ENCODE measurements around the gene PLK2. TPM values are rescaled to one million over a fixed set of nuclear protein-coding genes. Genes with fewer than 3 reads are reported as not detected.

PLK2 gene
- total and polyA plus RNA-seq, 2 of the 8 experiments (the other 6 are each of a cell fraction or from before 2014, with no cell fraction given): 5.8 to 20.6 TPM

GRCh38 chr5:58481066-58481676, 21.3 kb upstream of the PLK2 start:
- CTCF ChIA-PET (ENCODE audit: partially characterized antibody): no interaction called here
- TF ChIP-seq USF2 (IDR thresholded peaks at IDR 0.05; ENCODE audit: low read length) (no peak), POLR2AphosphoS5 (IDR thresholded peaks at IDR 0.05; ENCODE audit: low read depth, low read length) (no peak), RBBP5 (IDR thresholded peaks at IDR 0.05; ENCODE audit: borderline replicate concordance, low read depth, low read length) (no peak), BACH1 (IDR thresholded peaks at IDR 0.05; ENCODE audit: low read length) (no peak), SP2 (IDR thresholded peaks at IDR 0.05; ENCODE audit: low read length) (no peak), KDM1A (IDR thresholded peaks at IDR 0.05; ENCODE audit: borderline replicate concordance, low read length) (no peak), ATF3 (IDR thresholded peaks at IDR 0.05; ENCODE audit: insufficient read depth, low read depth, low read length) (no peak), KDM4A (IDR thresholded peaks at IDR 0.05; ENCODE audit: low read depth, low read length, severe bottlenecking) (no peak)
- Histone ChIP-seq H3K36me3 (ENCODE audit: control insufficient read depth in 2 of 4, insufficient read depth in 4 of 4, low read length in 3 of 4) (no peaks in the 10 kb centered on the region), H4K20me1 (replicated peaks in 1 of 2; ENCODE audit: control insufficient read depth in 1 of 2, insufficient read depth in 2 of 2, low read length in 2 of 2) (peaks cover 0 to 5% of the 10 kb centered on the region in 2 experiments), H2BK12ac (ENCODE audit: low read depth, low read length) (no peak overlapping the region), H3K79me1 (ENCODE audit: low read depth, low read length) (no peaks in the 10 kb centered on the region), H2AFZ (ENCODE audit: low read length) (no peak overlapping the region), H2BK15ac (ENCODE audit: low read length) (0 out of 2 replicates have a peak overlapping the region, but pooled peaks have one; percentile 83), H4K5ac (ENCODE audit: insufficient read length, low read depth, low read length) (no peak overlapping the region), H2BK120ac (replicated peaks; ENCODE audit: low read depth, low read length) (no peak overlapping the region), H3K9ac (replicated peaks in 1 of 4; ENCODE audit: extremely low read depth in 1 of 4, low read depth in 3 of 4, low read length in 3 of 4) (no peak overlapping the region), H3K23me2 (ENCODE audit: low read depth, low read length) (peaks cover 3% of the 10 kb centered on the region; the same call in 1 of the 2 replicates), H3K4me3 (ENCODE audit: extremely low read depth in 1 of 4, insufficient read depth in 2 of 4, low read depth in 3 of 4, low read length in 4 of 4) (no peak overlapping the region), H3K18ac (ENCODE audit: extremely low read depth, low read length) (no peak overlapping the region), H4K8ac (ENCODE audit: extremely low read depth, insufficient read depth, low read length) (no peak overlapping the region), H3K27me3 (replicated peaks in 1 of 4; ENCODE audit: control insufficient read depth in 3 of 4, extremely low read depth in 1 of 4, insufficient read depth in 3 of 4, low read length in 3 of 4) (no peaks in the 10 kb centered on the region), H3K56ac (replicated peaks; ENCODE audit: insufficient read length, low read depth, low read length) (no peak overlapping the region), H3K27ac (ENCODE audit: low read depth, low read length) (no peak overlapping the region), H3K9me3 (ENCODE audit: insufficient read depth in 2 of 2, low read depth in 1 of 2, low read length in 1 of 2) (0 out of 4 replicates have a peak, but pooled peaks cover 0 to 2% of the 10 kb centered on the region in 2 experiments), H2AK5ac (ENCODE audit: low read depth, low read length) (peak overlapping the region; percentile 16; the same call in 1 of the 2 replicates), H2BK5ac (ENCODE audit: low read depth, low read length) (no peak overlapping the region; the same call in 1 of the 2 replicates), H3K79me2 (ENCODE audit: control insufficient read depth in 1 of 2, insufficient read depth in 2 of 2, low read length in 2 of 2) (0 out of 4 replicates have a peak, but pooled peaks cover 0 to 3% of the 10 kb centered on the region in 2 experiments), H3K14ac (ENCODE audit: insufficient read length) (no peak overlapping the region), H3K23ac (ENCODE audit: insufficient read length) (peak overlapping the region; percentile 9), H2BK20ac (ENCODE audit: low read length) (no peak overlapping the region), H3K4me2 (ENCODE audit: insufficient read depth in 1 of 2, low read depth in 2 of 2, low read length in 2 of 2) (no peak overlapping the region), H3K4ac (replicated peaks; ENCODE audit: insufficient read length, low read depth, low read length) (peak overlapping the region; percentile 39), H3K4me1 (replicated peaks in 1 of 4; ENCODE audit: control insufficient read depth in 3 of 4, insufficient read depth in 4 of 4, low read length in 3 of 4) (no peaks in the 10 kb centered on the region; a peak in 1 of 7 replicates), H4K91ac (replicated peaks; ENCODE audit: insufficient read length, low read length) (peak overlapping the region; percentile 29)
- POLR2A ChIA-PET (ENCODE audit: partially characterized antibody): no interaction called here
- DNase-seq (ENCODE audit: low read depth in 1 of 2, low spot score in 2 of 2) (no peak), FAIRE-seq (no peak)
